H9 (cell line): ENCODE results near the gene JAKMIP3. TPM values are rescaled to one million over a fixed set of nuclear protein-coding genes. Genes with fewer than 3 reads are reported as not detected.

Source experiments
- DNase-seq: peaks from one replicate; pipeline ENCODE4 v3.0.0-alpha.2; 2017
- H2AFZ ChIP-seq: one replicate; pipeline ENCODE4 v1.6.1; 2013; ENCODE audit warnings: mild to moderate bottlenecking, low read length, control low read depth, moderate library complexity
- H2AK5ac ChIP-seq: 2 replicates; pipeline ENCODE4 v1.6.1; 2013; ENCODE audit warnings: low read length, control low read depth, mixed read lengths; ENCODE audit not compliant: insufficient read length
- H2BK120ac ChIP-seq: one replicate; pipeline ENCODE4 v1.6.1; 2013; ENCODE audit warnings: low read depth, mild to moderate bottlenecking, low read length, control low read depth, inconsistent platforms; ENCODE audit not compliant: poor library complexity, severe bottlenecking
- H2BK12ac ChIP-seq: 2 replicates; pipeline ENCODE4 v1.6.1; 2013; ENCODE audit warnings: low read length, control low read depth, mixed read lengths, low read depth; ENCODE audit not compliant: insufficient read length
- H2BK15ac ChIP-seq: 2 replicates; pipeline ENCODE4 v1.6.1; 2013; ENCODE audit warnings: low read depth, low read length, control low read depth
- H2BK20ac ChIP-seq: one replicate; pipeline ENCODE4 v1.6.1; 2013; ENCODE audit warnings: low read depth, mild to moderate bottlenecking, low read length, control low read depth, inconsistent platforms; ENCODE audit not compliant: poor library complexity, severe bottlenecking
- H2BK5ac ChIP-seq: 2 replicates; pipeline ENCODE4 v1.6.1; 2013; ENCODE audit warnings: low read length, control low read depth, mixed read lengths; ENCODE audit not compliant: insufficient read length
- H3K14ac ChIP-seq: 2 replicates; pipeline ENCODE4 v1.6.1; 2013; ENCODE audit warnings: low read length, control low read depth; ENCODE audit not compliant: insufficient read depth
- H3K18ac ChIP-seq: 2 replicates; pipeline ENCODE4 v1.6.1; 2013; ENCODE audit warnings: low read depth, mild to moderate bottlenecking, mixed read lengths, low read length, control low read depth; ENCODE audit not compliant: insufficient read length
- H3K23ac ChIP-seq: 2 replicates; pipeline ENCODE4 v1.6.1; 2013; ENCODE audit warnings: low read length, control low read depth, mixed read lengths, low read depth; ENCODE audit not compliant: insufficient read length
- H3K23me2 ChIP-seq: 2 replicates; pipeline ENCODE4 v1.6.1; 2013; ENCODE audit warnings: low read depth, mild to moderate bottlenecking, mixed read lengths, low read length, control low read depth; ENCODE audit not compliant: insufficient read length, poor library complexity, severe bottlenecking
- H3K27ac ChIP-seq: 2 replicates; pipeline ENCODE4 v1.5.1; 2013; ENCODE audit warnings: low read length, control low read depth, mixed read lengths, low read depth; ENCODE audit not compliant: insufficient read length
- H3K27me3 ChIP-seq: 2 replicates; pipeline ENCODE4 v1.6.1; 2013; ENCODE audit warnings: low read length, control low read depth, inconsistent platforms; ENCODE audit not compliant: insufficient read depth
- H3K4ac ChIP-seq: 2 replicates; pipeline ENCODE4 v1.6.1; 2013; ENCODE audit warnings: low read depth, mild to moderate bottlenecking, control low read depth, inconsistent platforms, low read length, moderate library complexity
- H3K4me1 ChIP-seq: 2 replicates; pipeline ENCODE4 v1.6.1; 2013; ENCODE audit warnings: low read length, control low read depth, inconsistent platforms; ENCODE audit not compliant: insufficient read depth
- H3K4me2 ChIP-seq: 2 replicates; pipeline ENCODE4 v1.6.1; 2013; ENCODE audit warnings: low read length, control low read depth, mixed read lengths; ENCODE audit not compliant: insufficient read length, insufficient read depth
- H3K56ac ChIP-seq: 2 replicates; pipeline ENCODE4 v1.6.1; 2013; ENCODE audit warnings: low read depth, mild to moderate bottlenecking, mixed read lengths, low read length, control low read depth; ENCODE audit not compliant: insufficient read length
- H3K79me1 ChIP-seq: 2 replicates; pipeline ENCODE4 v1.6.1; 2013; ENCODE audit warnings: low read depth, mild to moderate bottlenecking, moderate library complexity, low read length, control low read depth, inconsistent platforms; ENCODE audit not compliant: insufficient read depth, poor library complexity, severe bottlenecking
- H3K79me2 ChIP-seq: 2 replicates; pipeline ENCODE4 v1.6.1; 2013; ENCODE audit warnings: low read length, control low read depth, inconsistent platforms; ENCODE audit not compliant: insufficient read depth
- H3K9ac ChIP-seq: 2 replicates; pipeline ENCODE4 v1.6.1; 2013; ENCODE audit warnings: low read length, control low read depth, mixed read lengths; ENCODE audit not compliant: insufficient read length; ENCODE audit errors: extremely low read depth
- H3K9me3 ChIP-seq: one replicate; pipeline ENCODE4 v1.6.1; 2013; ENCODE audit warnings: low read depth, low read length, inconsistent platforms; ENCODE audit not compliant: control insufficient read depth
- H3T11ph ChIP-seq: one replicate; pipeline ENCODE4 v1.6.1; 2013; ENCODE audit warnings: mild to moderate bottlenecking, low read length, control low read depth, inconsistent platforms
- H4K20me1 ChIP-seq: one replicate; pipeline ENCODE4 v1.6.1; 2013; ENCODE audit not compliant: control insufficient read depth, insufficient read length, insufficient read depth
- H4K5ac ChIP-seq: 2 replicates; pipeline ENCODE4 v1.6.1; 2013; ENCODE audit warnings: low read depth, mild to moderate bottlenecking, mixed read lengths, low read length, control low read depth; ENCODE audit not compliant: insufficient read length
- H4K8ac ChIP-seq: replicated peaks from 2 replicates; pipeline ENCODE4 v1.6.1; 2013; ENCODE audit warnings: low read length, control low read depth, mixed read lengths, low read depth; ENCODE audit not compliant: insufficient read length
- H4K91ac ChIP-seq: 2 replicates; pipeline ENCODE4 v1.6.1; 2013; ENCODE audit warnings: low read depth, mild to moderate bottlenecking, moderate library complexity, mixed read lengths, low read length, control low read depth; ENCODE audit not compliant: insufficient read length
- H3K27ac Mint-ChIP-seq, 3 experiments: 2 replicates in 2 of 3; 3 replicates in 1 of 3; pipeline ENCODE4 v1.8.0; 2020 to 2021; ENCODE audit warnings: mixed read lengths in 3 of 3, mild to moderate bottlenecking in 1 of 3, moderate library complexity in 1 of 3
- H3K27me3 Mint-ChIP-seq: 2 replicates; pipeline ENCODE4 v1.8.0; 2021; ENCODE audit warnings: low read depth, mild to moderate bottlenecking, moderate library complexity, mixed read lengths
- H3K36me3 Mint-ChIP-seq, 3 experiments: 2 replicates in 2 of 3; 3 replicates in 1 of 3; pipeline ENCODE4 v1.8.0; 2020 to 2021; ENCODE audit warnings: low read depth in 3 of 3, mixed read lengths in 3 of 3; ENCODE audit not compliant: insufficient read depth in 1 of 3
- H3K4me1 Mint-ChIP-seq, 2 experiments: 2 replicates each; pipeline ENCODE4 v1.8.0; 2020; ENCODE audit warnings: mixed read lengths in 2 of 2
- H3K4me3 Mint-ChIP-seq, 2 experiments: 2 replicates in 1 of 2; 3 replicates in 1 of 2; pipeline ENCODE4 v1.8.0; 2020 to 2021; ENCODE audit warnings: mild to moderate bottlenecking in 2 of 2, mixed read lengths in 2 of 2, moderate library complexity in 1 of 2
- H3K9me3 Mint-ChIP-seq, 2 experiments: 2 replicates in 1 of 2; 3 replicates in 1 of 2; pipeline ENCODE4 v1.8.0; 2020; ENCODE audit warnings: mild to moderate bottlenecking in 2 of 2, mixed read lengths in 2 of 2, moderate library complexity in 1 of 2
- WGBS: extraction: QIAGEN DNeasy Blood & Tissue Kit; methylation state at CpG from one replicate; pipeline ENCODE4 v1.1.7; 2013; ENCODE audit warnings: missing lambda C conversion rate, low lambda C conversion rate, mixed read lengths; ENCODE audit not compliant: insufficient read length; ENCODE audit errors: extremely low coverage; 5-methylcytosine and 5-hydroxymethylcytosine counted together
- total RNA-seq: library from RNA; stranded (reverse); gene quantifications from 2 replicates; pipeline ENCODE4 v1.2.1, GENCODE V29; 2021
- TF ChIP-seq, protein P1 (sequence below): fragments of 200-600 bp; sonication (generic); conservative IDR thresholded peaks from 3 replicates; pipeline ENCODE4 v1.8.0; 2021; ENCODE audit warnings: antibody characterized with exemption, mild to moderate bottlenecking

JAKMIP3 gene
- total RNA-seq, 1 experiment from 2014 or later, result 0.50 TPM

DNA sequence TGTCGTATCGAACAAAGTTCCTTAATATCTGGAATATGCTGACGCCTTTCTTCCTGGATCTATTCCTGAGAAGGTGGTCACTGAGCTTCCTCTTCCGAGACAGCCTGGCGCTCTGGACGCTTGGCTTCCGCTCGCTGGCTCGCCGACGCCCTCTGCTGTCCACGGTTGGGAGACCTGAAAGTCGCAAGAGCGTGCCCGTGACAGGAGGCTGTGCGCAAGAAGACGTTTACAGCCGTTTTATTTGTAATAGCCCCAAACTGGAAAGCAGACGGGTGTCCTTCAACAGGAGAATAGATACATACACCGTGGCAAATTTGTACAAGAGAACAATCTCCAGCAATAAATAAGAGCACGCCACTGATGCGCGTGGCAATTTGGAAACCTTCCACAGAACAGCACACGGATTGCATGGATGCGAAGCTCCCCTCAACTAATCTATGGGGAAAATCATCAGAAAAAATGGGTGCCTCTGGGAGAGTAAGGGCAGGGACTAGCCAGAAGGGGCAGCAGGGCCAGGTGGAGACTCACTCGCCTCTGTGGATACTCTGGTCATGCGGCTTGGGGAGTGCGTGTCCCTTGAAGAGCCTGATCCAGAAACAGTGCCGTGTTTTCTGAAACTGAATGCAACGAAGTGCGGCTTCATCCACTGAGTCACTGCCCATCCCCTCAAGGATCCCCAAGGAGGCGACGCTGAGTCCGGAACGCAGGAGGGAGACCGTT is 42.5 kb upstream of the JAKMIP3 start:
- Mint-ChIP-seq H3K36me3 (no peaks in the 10 kb centered on the region; a peak in 1 of 7 replicates), H3K27ac (0 out of 7 replicates have a peak overlapping the region, but pooled peaks of 1 of the 3 experiments have one; percentile 67), H3K27me3 (peaks cover 42% of the 10 kb centered on the region), H3K4me1 (peaks cover 6 to 7% of the 10 kb centered on the region in 2 experiments; a peak in 3 of 4 replicates), H3K4me3 (peak overlapping the region in 1 of 2 experiments; percentile 6; a peak in 2 of 5 replicates), H3K9me3 (0 out of 5 replicates have a peak, but pooled peaks cover 0 to 5% of the 10 kb centered on the region in 2 experiments)
- no peaks in the 10 kb centered on the region for H3K79me1 ChIP-seq
- no peak overlapping the region for H2BK20ac ChIP-seq
- no peak overlapping the region for H4K91ac ChIP-seq
- no peaks in the 10 kb centered on the region for H3K4me1 ChIP-seq
- no peak overlapping the region for H4K5ac ChIP-seq
- H3K18ac ChIP-seq, result no peak overlapping the region
- no peak overlapping the region for H2BK15ac ChIP-seq
- no peaks in the 10 kb centered on the region for H3K79me2 ChIP-seq
- WGBS, result no CpG with 5 or more reads among the region's 36 CpGs
- no peaks in the 10 kb centered on the region for H3K23me2 ChIP-seq
- H4K20me1 ChIP-seq, result no peaks in the 10 kb centered on the region
- no peak overlapping the region for H2BK120ac ChIP-seq
- no peak overlapping the region for H3K56ac ChIP-seq
- no peak overlapping the region for H3K4me2 ChIP-seq
- H2AK5ac ChIP-seq, result no peak overlapping the region
- H2AFZ ChIP-seq, result no peak overlapping the region
- no peak overlapping the region for H3K14ac ChIP-seq
- peak; percentile 85 for DNase-seq
- H2BK5ac ChIP-seq, result no peak overlapping the region
- no peak overlapping the region for H4K8ac ChIP-seq
- TF ChIP-seq, protein P1, sequence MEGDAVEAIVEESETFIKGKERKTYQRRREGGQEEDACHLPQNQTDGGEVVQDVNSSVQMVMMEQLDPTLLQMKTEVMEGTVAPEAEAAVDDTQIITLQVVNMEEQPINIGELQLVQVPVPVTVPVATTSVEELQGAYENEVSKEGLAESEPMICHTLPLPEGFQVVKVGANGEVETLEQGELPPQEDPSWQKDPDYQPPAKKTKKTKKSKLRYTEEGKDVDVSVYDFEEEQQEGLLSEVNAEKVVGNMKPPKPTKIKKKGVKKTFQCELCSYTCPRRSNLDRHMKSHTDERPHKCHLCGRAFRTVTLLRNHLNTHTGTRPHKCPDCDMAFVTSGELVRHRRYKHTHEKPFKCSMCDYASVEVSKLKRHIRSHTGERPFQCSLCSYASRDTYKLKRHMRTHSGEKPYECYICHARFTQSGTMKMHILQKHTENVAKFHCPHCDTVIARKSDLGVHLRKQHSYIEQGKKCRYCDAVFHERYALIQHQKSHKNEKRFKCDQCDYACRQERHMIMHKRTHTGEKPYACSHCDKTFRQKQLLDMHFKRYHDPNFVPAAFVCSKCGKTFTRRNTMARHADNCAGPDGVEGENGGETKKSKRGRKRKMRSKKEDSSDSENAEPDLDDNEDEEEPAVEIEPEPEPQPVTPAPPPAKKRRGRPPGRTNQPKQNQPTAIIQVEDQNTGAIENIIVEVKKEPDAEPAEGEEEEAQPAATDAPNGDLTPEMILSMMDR, result peak; percentile 95
- no peak overlapping the region for H3K27ac ChIP-seq
- no peaks in the 10 kb centered on the region for H3K9me3 ChIP-seq
- H3K27me3 ChIP-seq, result no peaks in the 10 kb centered on the region
- no peak overlapping the region for H2BK12ac ChIP-seq
- H3K23ac ChIP-seq, result no peak overlapping the region
- H3K4ac ChIP-seq, result no peak overlapping the region
- H3T11ph ChIP-seq, result no peak overlapping the region
- H3K9ac ChIP-seq, result no peak overlapping the region
